ENCODE results near the gene CDK15.

Gene CDK15

DNA sequence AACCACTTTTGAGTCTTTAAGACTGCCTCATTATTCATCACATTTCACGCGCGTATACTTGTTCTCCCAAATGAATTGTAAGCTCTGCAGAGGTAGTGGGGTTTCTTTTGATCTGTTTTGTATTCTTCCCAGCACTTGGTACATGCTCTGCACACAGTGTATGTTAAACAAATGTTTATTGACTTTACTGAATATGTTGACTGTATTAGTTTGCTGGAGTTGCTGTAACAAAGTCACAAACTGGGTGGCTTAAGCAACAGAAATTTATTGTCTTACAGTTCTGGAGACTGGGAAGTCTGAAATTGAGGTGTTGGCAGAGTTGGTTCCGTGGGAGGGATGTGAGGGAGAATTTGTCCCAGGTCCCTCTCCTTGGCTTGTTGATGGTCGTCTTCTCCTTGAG, 65.1 kb downstream of the CDK15 start:
- H3K27ac ChIP-seq (ENCODE audit: low read length) = no peak overlapping the region
- no peaks in the 10 kb centered on the region for H3K9me3 ChIP-seq (replicated peaks; ENCODE audit: insufficient read depth, low read length)
- H3K9me2 ChIP-seq (replicated peaks; ENCODE audit: insufficient read depth, low read length) = no peaks in the 10 kb centered on the region
- H3K4me3 ChIP-seq (ENCODE audit: low read length) = no peak overlapping the region
- H3F3A ChIP-seq (ENCODE audit: insufficient read depth, low read length) = no peaks in the 10 kb centered on the region
- H3K4me2 ChIP-seq (ENCODE audit: low read depth, low read length) = no peak overlapping the region
- no peaks in the 10 kb centered on the region for H4K20me1 ChIP-seq (ENCODE audit: insufficient read depth, low read length)
- H3K4me1 ChIP-seq (ENCODE audit: low read length) = no peaks in the 10 kb centered on the region
- no peaks in the 10 kb centered on the region for H3K36me3 ChIP-seq (replicated peaks; ENCODE audit: insufficient read depth, low read length)
- DNase-seq = no peak
- TF ChIP-seq EZH2phosphoT487 (IDR thresholded peaks at IDR 0.05; ENCODE audit: low read length) (no peak), EZH2 (optimal IDR thresholded peaks at IDR 0.05; ENCODE audit: low read depth, low read length) (no peak)
- TF ChIP-seq, protein P1, sequence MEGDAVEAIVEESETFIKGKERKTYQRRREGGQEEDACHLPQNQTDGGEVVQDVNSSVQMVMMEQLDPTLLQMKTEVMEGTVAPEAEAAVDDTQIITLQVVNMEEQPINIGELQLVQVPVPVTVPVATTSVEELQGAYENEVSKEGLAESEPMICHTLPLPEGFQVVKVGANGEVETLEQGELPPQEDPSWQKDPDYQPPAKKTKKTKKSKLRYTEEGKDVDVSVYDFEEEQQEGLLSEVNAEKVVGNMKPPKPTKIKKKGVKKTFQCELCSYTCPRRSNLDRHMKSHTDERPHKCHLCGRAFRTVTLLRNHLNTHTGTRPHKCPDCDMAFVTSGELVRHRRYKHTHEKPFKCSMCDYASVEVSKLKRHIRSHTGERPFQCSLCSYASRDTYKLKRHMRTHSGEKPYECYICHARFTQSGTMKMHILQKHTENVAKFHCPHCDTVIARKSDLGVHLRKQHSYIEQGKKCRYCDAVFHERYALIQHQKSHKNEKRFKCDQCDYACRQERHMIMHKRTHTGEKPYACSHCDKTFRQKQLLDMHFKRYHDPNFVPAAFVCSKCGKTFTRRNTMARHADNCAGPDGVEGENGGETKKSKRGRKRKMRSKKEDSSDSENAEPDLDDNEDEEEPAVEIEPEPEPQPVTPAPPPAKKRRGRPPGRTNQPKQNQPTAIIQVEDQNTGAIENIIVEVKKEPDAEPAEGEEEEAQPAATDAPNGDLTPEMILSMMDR (IDR thresholded peaks at IDR 0.05; ENCODE audit: low read length) = no peak
- H3K79me2 ChIP-seq (ENCODE audit: low read length) = no peaks in the 10 kb centered on the region
- H3K9ac ChIP-seq (ENCODE audit: low read length) = no peak overlapping the region
- no peak overlapping the region for H2AFZ ChIP-seq (ENCODE audit: low read length)
- no peaks in the 10 kb centered on the region for H3K27me3 ChIP-seq (replicated peaks; ENCODE audit: insufficient read depth, low read length)

DNA sequence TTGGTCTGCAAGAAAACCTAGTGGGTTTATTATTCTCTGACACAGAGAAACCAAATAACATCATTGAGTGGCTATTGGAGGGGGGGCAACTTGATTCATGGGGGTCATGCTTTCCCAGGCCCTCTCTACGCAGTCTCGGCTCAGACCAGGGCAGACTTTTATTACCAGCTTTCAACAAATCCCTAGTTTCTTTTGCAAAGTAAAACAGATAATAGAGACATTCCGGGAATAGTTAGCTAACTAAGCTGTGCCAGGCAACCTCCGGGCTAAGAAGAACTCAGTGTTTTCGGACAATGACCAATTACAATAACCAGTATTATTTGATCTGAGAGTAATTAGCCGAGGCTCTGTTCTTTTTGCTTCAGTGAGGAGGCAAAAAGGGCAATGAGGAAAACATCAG, 66.3 kb downstream of the CDK15 start:
- no peak overlapping the region for H3K27ac ChIP-seq (ENCODE audit: low read length)
- no peaks in the 10 kb centered on the region for H3K9me3 ChIP-seq (replicated peaks; ENCODE audit: insufficient read depth, low read length)
- H3K9me2 ChIP-seq (replicated peaks; ENCODE audit: insufficient read depth, low read length) = no peaks in the 10 kb centered on the region
- H4K20me1 ChIP-seq (ENCODE audit: insufficient read depth, low read length) = no peaks in the 10 kb centered on the region
- H3K36me3 ChIP-seq (replicated peaks; ENCODE audit: insufficient read depth, low read length) = no peaks in the 10 kb centered on the region
- H3K4me2 ChIP-seq (ENCODE audit: low read depth, low read length) = no peak overlapping the region
- H3K4me3 ChIP-seq (ENCODE audit: low read length) = no peak overlapping the region
- no peaks in the 10 kb centered on the region for H3K4me1 ChIP-seq (ENCODE audit: low read length)
- no peaks in the 10 kb centered on the region for H3F3A ChIP-seq (ENCODE audit: insufficient read depth, low read length)
- H2AFZ ChIP-seq (ENCODE audit: low read length) = no peak overlapping the region
- no peak for DNase-seq
- H3K27me3 ChIP-seq (replicated peaks; ENCODE audit: insufficient read depth, low read length) = no peaks in the 10 kb centered on the region
- TF ChIP-seq EZH2 (optimal IDR thresholded peaks at IDR 0.05; ENCODE audit: low read depth, low read length) (no peak), EZH2phosphoT487 (IDR thresholded peaks at IDR 0.05; ENCODE audit: low read length) (no peak)
- TF ChIP-seq, protein P1 (IDR thresholded peaks at IDR 0.05; ENCODE audit: low read length) = no peak
- H3K79me2 ChIP-seq (ENCODE audit: low read length) = no peaks in the 10 kb centered on the region
- H3K9ac ChIP-seq (ENCODE audit: low read length) = no peak overlapping the region

DNA sequence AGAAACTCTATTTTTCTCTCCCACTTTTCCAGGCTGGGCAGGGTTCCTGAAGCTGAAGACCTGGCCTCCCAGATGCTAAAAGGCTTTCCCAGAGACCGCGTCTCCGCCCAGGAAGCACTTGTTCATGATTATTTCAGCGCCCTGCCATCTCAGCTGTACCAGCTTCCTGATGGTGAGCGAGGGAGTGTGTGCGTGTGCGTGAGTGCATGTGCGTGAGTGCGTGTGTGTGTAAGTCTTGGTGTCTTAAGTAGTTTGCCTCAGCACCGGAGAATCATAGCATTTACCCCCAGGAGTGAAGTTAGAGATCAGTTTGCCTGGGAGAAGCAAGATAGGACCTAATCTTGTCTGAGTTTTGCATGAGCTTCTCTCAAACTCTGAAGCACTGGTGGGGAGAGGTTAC, 73.7 kb downstream of the CDK15 start:
- Histone ChIP-seq H3K9ac (ENCODE audit: low read length) (no peak overlapping the region), H3K27me3 (replicated peaks; ENCODE audit: insufficient read depth, low read length) (no peaks in the 10 kb centered on the region), H3K79me2 (ENCODE audit: low read length) (no peaks in the 10 kb centered on the region), H3K4me1 (ENCODE audit: low read length) (peaks cover 6% of the 10 kb centered on the region; the same call in 1 of the 2 replicates), H3K4me2 (ENCODE audit: low read depth, low read length) (no peak overlapping the region), H3K4me3 (ENCODE audit: low read length) (no peak overlapping the region), H3K36me3 (replicated peaks; ENCODE audit: insufficient read depth, low read length) (no peaks in the 10 kb centered on the region), H3K9me2 (replicated peaks; ENCODE audit: insufficient read depth, low read length) (no peaks in the 10 kb centered on the region), H3K9me3 (replicated peaks; ENCODE audit: insufficient read depth, low read length) (no peaks in the 10 kb centered on the region), H2AFZ (ENCODE audit: low read length) (no peak overlapping the region), H3K27ac (ENCODE audit: low read length) (no peak overlapping the region), H4K20me1 (ENCODE audit: insufficient read depth, low read length) (no peaks in the 10 kb centered on the region), H3F3A (ENCODE audit: insufficient read depth, low read length) (no peaks in the 10 kb centered on the region)
- DNase-seq = no peak
- TF ChIP-seq EZH2 (optimal IDR thresholded peaks at IDR 0.05; ENCODE audit: low read depth, low read length) = no peak
- TF ChIP-seq EZH2phosphoT487 (IDR thresholded peaks at IDR 0.05; ENCODE audit: low read length) = no peak
- TF ChIP-seq, protein P1 (IDR thresholded peaks at IDR 0.05; ENCODE audit: low read length) = no peak

Data from MM.1S (cell line).